Naive thymus-derived CD4-positive, alpha-beta T cell (primary cell): ENCODE measurements around the gene USP19. TPM values are rescaled to one million over a fixed set of nuclear protein-coding genes. Genes with fewer than 3 reads are reported as not detected.

ENCODE experiments used
- ATAC-seq: fragments of 150-1000 bp; cut with Tn5 transposase; 2 replicates; pipeline ENCODE4 v1.10.0; 2021; ENCODE audit warnings: mild to moderate bottlenecking, moderate library complexity
- CTCF ChIA-PET: fragments of 350-600 bp; sonication (Branson Sonifier 250); formaldehyde crosslinking; loops from one replicate; lab custom pipeline; 2021; ENCODE audit warnings: antibody characterized with exemption; lab: Charles Lee
- POLR2A ChIA-PET: fragments of 350-600 bp; sonication (Branson Sonifier 250); formaldehyde crosslinking; loops from one replicate; lab custom pipeline; 2021; ENCODE audit warnings: antibody characterized with exemption, inconsistent platforms; lab: Charles Lee
- DNase-seq, 9 donors: peaks; one replicate each; pipeline versions ENCODE4 v3.0.0 to v3.0.0-alpha.2; 2020 to 2022; ENCODE audit warnings: mixed read lengths in 1 of 9
- H3K27ac ChIP-seq: one replicate; pipeline ENCODE4 v1.7.0; 2013; ENCODE audit warnings: mild to moderate bottlenecking, low read depth, low read length, moderate library complexity
- H3K27me3 ChIP-seq, 2 donors: one replicate each; pipeline ENCODE4 v1.7.0; 2013; ENCODE audit warnings: low read length in 2 of 2, mild to moderate bottlenecking in 2 of 2, moderate library complexity in 2 of 2; ENCODE audit not compliant: control insufficient read depth in 2 of 2, insufficient read depth in 2 of 2
- H3K36me3 ChIP-seq, 3 experiments: 1 replicate in 2 of 3; 2 replicates in 1 of 3; pipeline ENCODE4 v1.7.0; 2013; ENCODE audit warnings: low read length in 3 of 3, mild to moderate bottlenecking in 3 of 3, moderate library complexity in 1 of 3; ENCODE audit not compliant: insufficient read depth in 3 of 3, control insufficient read depth in 2 of 3
- H3K4me1 ChIP-seq, 2 donors: one replicate each; pipeline ENCODE4 v1.7.0; 2013; ENCODE audit warnings: low read length in 2 of 2, mild to moderate bottlenecking in 2 of 2, moderate library complexity in 1 of 2; ENCODE audit not compliant: control insufficient read depth in 2 of 2, insufficient read depth in 2 of 2
- H3K4me3 ChIP-seq: 2 replicates; pipeline ENCODE4 v1.7.0; 2013; ENCODE audit warnings: mild to moderate bottlenecking, low read length
- H3K9me3 ChIP-seq, 3 experiments: 1 replicate in 2 of 3; 2 replicates in 1 of 3; pipeline ENCODE4 v1.7.0; 2013; ENCODE audit warnings: low read length in 3 of 3; ENCODE audit not compliant: control insufficient read depth in 2 of 3
- H3K27ac Mint-ChIP-seq, 9 donors: one replicate each; pipeline ENCODE4 v1.8.0; 2020 to 2022; ENCODE audit warnings: mixed read lengths in 9 of 9, mild to moderate bottlenecking in 8 of 9, moderate library complexity in 5 of 9, inconsistent platforms in 2 of 9
- H3K27me3 Mint-ChIP-seq, 5 donors: one replicate each; pipeline ENCODE4 v1.8.0; 2021 to 2022; ENCODE audit warnings: mixed read lengths in 5 of 5, mild to moderate bottlenecking in 1 of 5
- H3K36me3 Mint-ChIP-seq, 5 donors: one replicate each; pipeline ENCODE4 v1.8.0; 2020 to 2022; ENCODE audit warnings: mixed read lengths in 5 of 5, mild to moderate bottlenecking in 3 of 5, inconsistent platforms in 1 of 5
- H3K4me1 Mint-ChIP-seq, 7 donors: one replicate each; pipeline ENCODE4 v1.8.0; 2020 to 2022; ENCODE audit warnings: mixed read lengths in 7 of 7, mild to moderate bottlenecking in 3 of 7, inconsistent platforms in 1 of 7
- H3K4me3 Mint-ChIP-seq, 10 donors: one replicate each; pipeline ENCODE4 v1.8.0; 2020 to 2022; ENCODE audit warnings: mild to moderate bottlenecking in 10 of 10, mixed read lengths in 10 of 10, moderate library complexity in 6 of 10, inconsistent platforms in 2 of 10
- H3K9me3 Mint-ChIP-seq, 11 donors: one replicate each; pipeline ENCODE4 v1.8.0; 2020 to 2022; ENCODE audit warnings: mixed read lengths in 11 of 11, mild to moderate bottlenecking in 4 of 11, inconsistent platforms in 1 of 11, moderate library complexity in 1 of 11
- intact Hi-C, 2 donors: fragments of 100-400 bp; cut with micrococcal nuclease; formaldehyde crosslinking; loops; one replicate each; pipeline ENCODE4 v1.15.1; 2023
- polyA plus RNA-seq, 2 donors: library from polyadenylated mRNA; unstranded; fragments of 300-500 nt; fragmentation: Illumina TruSeq; gene quantifications; one replicate each; pipeline ENCODE4 v1.2.3, GENCODE V29; 2021
- total RNA-seq, 6 experiments: library from RNA in 5 of 6; stranded (reverse) in 5 of 6; gene quantifications; 1 replicate in 5 of 6; 2 replicates in 1 of 6; pipeline ENCODE4 v1.2.3 and lab custom pipeline; 2021 to 2026

Gene USP19
- total and polyA plus RNA-seq, 7 experiments from 2014 or later: 29.9 to 106 (median 70.8) TPM

DNA sequence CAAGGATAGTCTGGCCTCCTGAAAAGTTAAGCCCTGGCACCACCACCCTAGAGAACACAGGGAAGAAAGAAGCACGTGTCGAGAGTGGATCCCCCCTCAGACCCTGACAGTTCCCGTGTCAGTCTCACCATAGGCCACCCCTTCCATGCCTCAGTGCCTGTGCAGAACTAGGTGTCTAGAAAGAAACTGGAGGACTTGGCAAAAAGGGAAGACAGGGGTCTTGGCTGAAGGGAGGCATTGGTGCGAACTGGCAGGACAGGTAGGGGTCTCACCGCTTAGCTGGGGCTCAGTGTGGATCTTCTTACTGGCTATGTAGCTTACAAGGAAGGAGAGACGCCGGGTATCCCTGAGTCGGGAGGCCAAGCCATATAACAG, 16.6 kb downstream of the USP19 start:
- Histone ChIP-seq H3K9me3 (no peaks in the 10 kb centered on the region), H3K27ac (peak overlapping the region; percentile 94), H3K36me3 (peaks cover 14 to 59% (median 21%) of the 10 kb centered on the region in 3 experiments), H3K27me3 (no peaks in the 10 kb centered on the region), H3K4me3 (peak overlapping the region; percentile 99), H3K4me1 (peaks cover 14 to 18% of the 10 kb centered on the region in 2 donors)
- ATAC-seq (no peak), DNase-seq (no peak)
- H3K4me3 Mint-ChIP-seq: peak overlapping the region; percentile 89 to 98 (median 96)
- no peaks in the 10 kb centered on the region for H3K27me3 Mint-ChIP-seq
- intact Hi-C loops: loop anchor here (1.0 to 2.0 kb wide), 4 partner anchors 10 to 62 kb away; partner anchors contain the start of genes QRICH1 (in 2 of the 2), USP19 (in 2 of the 2) and CCDC71 (in 1 of the 2)
- H3K36me3 Mint-ChIP-seq: peaks cover 0 to 29% (median 7%) of the 10 kb centered on the region in 5 donors
- H3K4me1 Mint-ChIP-seq: peaks cover 16 to 41% (median 26%) of the 10 kb centered on the region in 7 donors
- POLR2A ChIA-PET: interaction anchor here (0.7 to 8.2 kb wide), 6 partner anchors 10 to 1099 kb away, joined by 3 to 84 read pairs (median 10); partner anchors contain the start of genes NDUFAF3, QRICH1, USP19 and WDR6
- CTCF ChIA-PET: interaction anchor here (2.2 kb wide), 1 partner anchor 10 kb away, joined by 10 read pairs; the partner anchor contains the start of gene QRICH1
- H3K9me3 Mint-ChIP-seq: no peaks in the 10 kb centered on the region
- peak overlapping the region; percentile 91 to 100 (median 98) for H3K27ac Mint-ChIP-seq

DNA sequence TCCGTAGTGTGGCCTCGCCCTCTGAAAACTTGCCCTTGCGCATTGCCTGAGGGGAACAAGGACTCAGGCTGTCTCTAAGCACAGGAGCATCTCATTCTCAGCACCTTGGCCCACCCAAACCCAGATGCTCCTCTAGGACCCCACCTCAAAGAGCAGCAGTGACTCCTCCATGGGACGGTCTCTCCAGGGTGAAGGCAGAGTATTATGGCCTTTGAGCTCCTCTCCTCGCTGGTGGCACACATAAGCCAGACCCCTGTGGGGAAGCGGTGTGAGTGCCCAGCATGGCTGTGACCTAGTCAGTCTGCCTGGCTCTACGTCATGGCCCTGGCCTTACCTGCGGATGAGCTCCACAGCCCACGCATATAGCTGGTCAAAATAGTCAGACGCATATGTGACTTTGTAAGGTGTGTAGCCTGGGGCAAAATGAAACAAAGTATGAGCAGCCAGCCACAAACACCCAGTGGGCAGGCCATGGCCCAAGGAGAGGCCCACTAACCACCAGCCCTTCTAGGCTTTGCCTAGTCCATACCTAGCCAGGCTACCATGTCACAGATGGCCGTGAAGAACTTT, 20.5 kb downstream of the USP19 start:
- H3K4me3 ChIP-seq: no peak overlapping the region
- H3K27me3 ChIP-seq: no peaks in the 10 kb centered on the region
- Mint-ChIP-seq H3K36me3 (peaks cover 0 to 38% (median 9%) of the 10 kb centered on the region in 5 donors), H3K27me3 (no peaks in the 10 kb centered on the region), H3K4me3 (no peak overlapping the region), H3K27ac (peak overlapping the region in 2 of 9 donors; percentile 30 to 44), H3K9me3 (no peaks in the 10 kb centered on the region), H3K4me1 (peaks cover 11 to 33% (median 20%) of the 10 kb centered on the region in 7 donors)
- intact Hi-C loops: no loop called here
- no peaks in the 10 kb centered on the region for H3K9me3 ChIP-seq
- no peak for ATAC-seq
- H3K36me3 ChIP-seq: peaks cover 15 to 64% (median 31%) of the 10 kb centered on the region in 3 experiments
- peaks cover 14 to 18% of the 10 kb centered on the region in 2 donors for H3K4me1 ChIP-seq
- no peak overlapping the region for H3K27ac ChIP-seq
- POLR2A ChIA-PET: interaction anchor here (5.5 kb wide), 1 partner anchor 20 kb away, joined by 28 read pairs; the partner anchor contains the start of gene USP19
- CTCF ChIA-PET: no interaction called here
- no peak for DNase-seq

GRCh38 chr3:49098910-49099630, 21.6 kb downstream of the USP19 start:
- Histone ChIP-seq H3K9me3 (no peaks in the 10 kb centered on the region), H3K4me1 (peaks cover 17 to 19% of the 10 kb centered on the region in 2 donors), H3K27ac (no peak overlapping the region), H3K4me3 (no peak overlapping the region), H3K27me3 (no peaks in the 10 kb centered on the region), H3K36me3 (peaks cover 15 to 61% (median 31%) of the 10 kb centered on the region in 3 experiments)
- Mint-ChIP-seq H3K27ac (peak overlapping the region in 1 of 9 donors; percentile 46), H3K4me3 (no peak overlapping the region), H3K27me3 (no peaks in the 10 kb centered on the region), H3K4me1 (peaks cover 9 to 30% (median 18%) of the 10 kb centered on the region in 7 donors), H3K9me3 (no peaks in the 10 kb centered on the region), H3K36me3 (peaks cover 0 to 38% (median 9%) of the 10 kb centered on the region in 5 donors)
- intact Hi-C loops: loop anchor here in 1 of 2 donors (10.0 kb wide), 1 partner anchor 414 kb away; the partner anchor contains the start of gene NCKIPSD
- DNase-seq (no peak), ATAC-seq (no peak)
- POLR2A ChIA-PET: interaction anchor here (5.5 kb wide), 1 partner anchor 21 kb away, joined by 28 read pairs; the partner anchor contains the start of gene USP19
- CTCF ChIA-PET: interaction anchor here (0.5 kb wide), 1 partner anchor 111 kb away, joined by 3 read pairs; no protein-coding TSS in a partner anchor

DNA sequence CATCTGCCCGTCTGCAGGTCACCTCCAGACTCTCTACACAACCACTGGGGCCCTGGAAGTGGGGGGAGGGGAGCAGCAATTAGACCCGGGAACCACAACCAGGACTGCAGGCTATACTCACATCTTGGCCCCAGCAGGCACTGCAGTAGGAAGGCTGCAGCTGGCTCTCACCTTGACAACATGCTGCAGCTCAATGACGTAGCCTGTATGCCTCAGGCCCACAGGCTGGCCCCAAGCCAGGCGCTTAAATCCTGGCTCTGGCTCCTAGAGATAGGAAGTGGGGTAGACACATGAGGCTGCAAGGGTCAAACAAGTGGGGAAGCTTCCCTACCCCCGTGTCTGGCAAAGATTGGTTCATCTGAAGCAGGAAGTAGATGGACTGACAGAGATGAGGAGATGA, 22.2 kb downstream of the USP19 start:
- H3K27me3 ChIP-seq: no peaks in the 10 kb centered on the region
- Mint-ChIP-seq H3K36me3 (peaks cover 0 to 37% (median 9%) of the 10 kb centered on the region in 5 donors), H3K4me3 (no peak overlapping the region), H3K27me3 (no peaks in the 10 kb centered on the region), H3K9me3 (peaks cover 0 to 2% (median 0%) of the 10 kb centered on the region in 11 donors), H3K27ac (peak overlapping the region in 1 of 9 donors; percentile 22), H3K4me1 (peaks cover 7 to 23% (median 12%) of the 10 kb centered on the region in 7 donors)
- peaks cover 15 to 61% (median 31%) of the 10 kb centered on the region in 3 experiments for H3K36me3 ChIP-seq
- DNase-seq: no peak
- CTCF ChIA-PET: interaction anchor here (0.5 kb wide), 1 partner anchor 110 kb away, joined by 3 read pairs; no protein-coding TSS in a partner anchor
- peaks cover 11 to 12% of the 10 kb centered on the region in 2 donors for H3K4me1 ChIP-seq
- H3K9me3 ChIP-seq: no peaks in the 10 kb centered on the region
- POLR2A ChIA-PET: interaction anchor here (5.5 kb wide), 1 partner anchor 22 kb away, joined by 28 read pairs; the partner anchor contains the start of gene USP19
- intact Hi-C loops: loop anchor here in 1 of 2 donors (10.0 kb wide), 1 partner anchor 414 kb away; the partner anchor contains the start of gene NCKIPSD
- no peak for ATAC-seq
- no peak overlapping the region for H3K4me3 ChIP-seq
- H3K27ac ChIP-seq: no peak overlapping the region

DNA sequence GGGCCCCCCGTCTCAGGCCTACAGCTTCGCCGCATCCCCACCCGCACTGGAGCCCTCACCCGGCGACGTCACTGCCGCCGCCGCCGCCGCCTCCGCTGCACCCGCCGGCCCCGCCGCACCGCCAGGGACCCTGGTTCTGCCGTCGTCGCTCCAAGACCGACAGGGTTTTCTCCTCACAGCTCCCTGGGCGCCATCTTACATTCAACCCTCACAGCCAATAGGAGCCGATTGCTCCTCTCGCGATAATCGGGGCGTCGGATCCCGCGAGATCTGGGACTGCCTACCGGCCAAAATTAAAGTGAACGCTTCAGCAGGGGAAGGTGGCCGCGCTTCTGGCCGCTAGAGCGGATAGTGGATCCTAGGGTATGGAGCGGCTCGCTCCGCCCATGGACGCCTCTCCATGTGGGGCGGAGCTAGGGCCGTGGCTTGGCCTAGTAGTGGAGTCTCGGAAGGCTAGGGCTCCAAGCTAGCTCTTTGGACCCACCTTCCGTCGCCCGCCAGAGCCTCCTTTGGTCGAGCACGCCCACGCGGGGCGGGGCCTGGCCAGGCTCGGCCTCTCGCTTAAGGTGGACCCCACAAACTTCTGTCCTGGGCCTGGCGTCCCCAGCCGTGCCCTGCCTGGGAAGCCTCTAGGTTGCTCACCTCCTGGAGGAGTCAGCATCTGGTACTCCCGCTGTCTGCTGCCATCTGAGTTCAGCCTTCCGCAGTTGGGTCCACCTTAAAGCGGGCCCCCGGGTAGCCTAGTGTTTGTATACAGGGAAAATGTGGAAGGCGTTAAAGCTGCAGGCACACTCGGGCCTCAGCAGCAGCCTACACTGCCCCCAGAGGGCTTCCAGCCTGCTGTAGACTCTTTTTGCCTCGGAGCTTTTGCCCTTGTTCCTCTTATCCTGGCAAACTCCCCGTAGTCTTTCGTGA, 26.5 kb downstream of the USP19 start, which contains the start of gene QRICH1:
QRICH1 (minus strand) TSS at position 219 of the 915 bp plus-strand sequence. CDS start 17,054 bp downstream, outside the sequence.
- H3K9me3 Mint-ChIP-seq: peaks cover 0 to 2% (median 0%) of the 10 kb centered on the region in 11 donors
- H3K4me1 Mint-ChIP-seq: peaks cover 25 to 49% (median 34%) of the 10 kb centered on the region in 7 donors
- Histone ChIP-seq H3K4me1 (peaks cover 26 to 35% of the 10 kb centered on the region in 2 donors), H3K9me3 (no peaks in the 10 kb centered on the region), H3K27me3 (no peaks in the 10 kb centered on the region), H3K27ac (peak within 1 kb of the TSS; percentile 87), H3K36me3 (peaks cover 3 to 25% (median 20%) of the 10 kb centered on the region in 3 experiments), H3K4me3 (peak within 1 kb of the TSS; percentile 100)
- ChIA-PET POLR2A (interaction anchor here (0.5 to 5.3 kb wide), 33 partner anchors 8 to 1141 kb away, joined by 3 to 68 read pairs (median 7); partner anchors contain the start of genes DAG1, IMPDH2, IP6K2 and KLHDC8B), CTCF (interaction anchor here (0.6 to 2.0 kb wide), 11 partner anchors 11 to 394 kb away, joined by 3 to 10 read pairs (median 4); partner anchors contain the start of genes DAG1, KLHDC8B, NDUFAF3 and P4HTM)
- DNase-seq (peak; percentile 93 to 98 (median 96)), ATAC-seq (peak; percentile 86)
- peaks cover 0 to 16% (median 3%) of the 10 kb centered on the region in 5 donors for H3K36me3 Mint-ChIP-seq
- H3K27me3 Mint-ChIP-seq: no peaks in the 10 kb centered on the region
- intact Hi-C loops: loop anchor here (1.0 to 10.0 kb wide), 26 partner anchors 10 to 1143 kb away; partner anchors contain the start of genes CCDC71 (in 2 of the 2), IP6K2 (in 2 of the 2), NCKIPSD (in 2 of the 2) and QARS1 (in 2 of the 2)
- H3K27ac Mint-ChIP-seq: peak within 1 kb of the TSS; percentile 88 to 99 (median 97)
- peak within 1 kb of the TSS; percentile 85 to 99 (median 96) for H3K4me3 Mint-ChIP-seq
